Jurkat, Clone E6-1 (cell line): ENCODE results near the gene ZNF253. TPM values are rescaled to one million over a fixed set of nuclear protein-coding genes. Genes with fewer than 3 reads are reported as not detected.
"Not testable (repeated sequence)": the region's sequence is repeated elsewhere in the genome, so short reads cannot be mapped to it uniquely, and the experiment has no call there.

ENCODE experiments used
- DNase-seq: peaks from one replicate; pipeline ENCODE4 v3.0.0-alpha.2; 2011; ENCODE audit warnings: low read depth, low spot score
- H3K4me3 ChIP-seq: 2 replicates; pipeline ENCODE4 v1.5.1; 2011; ENCODE audit warnings: mild to moderate bottlenecking, low read length, control low read depth, moderate library complexity
- polyA plus RNA-seq: library from polyadenylated mRNA; unstranded; fragments of >200 nt; gene quantifications from one replicate; pipeline ENCODE4 v1.2.1, GENCODE V29; 2012; ENCODE audit warnings: missing spikeins; ENCODE audit not compliant: insufficient read length, insufficient read depth

Gene ZNF253
- not detected for polyA plus RNA-seq

DNA sequence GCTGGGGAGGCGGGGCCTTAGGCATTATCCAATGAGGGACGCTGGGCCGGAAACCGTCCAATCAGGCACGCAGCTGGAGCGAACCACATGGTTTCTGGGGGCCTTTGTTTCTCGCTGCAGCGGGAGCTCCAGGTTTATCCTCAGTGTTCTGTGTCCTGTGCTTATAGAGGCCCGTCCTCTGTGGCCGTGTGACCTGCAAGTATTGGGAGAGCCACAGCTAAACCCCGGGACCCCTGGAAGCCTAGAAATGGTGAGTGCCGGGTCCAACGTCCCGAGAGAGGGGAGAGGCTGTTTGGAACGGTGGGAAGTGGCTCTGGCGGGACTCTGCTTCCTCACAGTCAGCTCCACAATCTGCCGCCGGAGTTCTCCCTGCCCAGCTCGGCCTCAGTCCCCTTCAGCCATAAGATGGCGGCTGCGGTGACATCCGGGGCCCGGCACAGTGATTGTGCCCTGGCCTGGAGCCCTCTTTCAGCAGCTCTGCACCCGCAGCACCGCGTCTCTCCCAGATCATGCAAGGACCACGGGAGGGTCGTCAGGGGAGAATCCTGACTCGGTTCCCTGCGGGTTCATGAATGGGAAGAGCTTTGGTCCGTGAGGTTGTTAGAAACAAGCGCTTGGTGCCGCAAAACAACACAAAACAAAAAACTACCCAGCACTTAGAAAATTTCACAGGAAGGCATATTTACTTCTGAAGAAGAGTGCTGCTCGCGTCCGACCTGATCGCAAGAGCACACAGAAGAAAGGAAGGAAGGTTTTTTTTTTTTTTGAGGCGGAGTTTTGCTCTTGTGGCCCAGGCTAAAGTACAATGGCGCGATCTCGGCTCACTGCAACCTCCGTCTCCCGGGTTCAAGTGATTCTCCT is at the start of gene ZNF253:
TSS of gene ZNF253 (plus strand) at position 133 of the 861 bp plus-strand sequence. CDS start at position 248, 115 bp downstream.
- no peak within 1 kb of the TSS for H3K4me3 ChIP-seq
- no peak for DNase-seq

DNA sequence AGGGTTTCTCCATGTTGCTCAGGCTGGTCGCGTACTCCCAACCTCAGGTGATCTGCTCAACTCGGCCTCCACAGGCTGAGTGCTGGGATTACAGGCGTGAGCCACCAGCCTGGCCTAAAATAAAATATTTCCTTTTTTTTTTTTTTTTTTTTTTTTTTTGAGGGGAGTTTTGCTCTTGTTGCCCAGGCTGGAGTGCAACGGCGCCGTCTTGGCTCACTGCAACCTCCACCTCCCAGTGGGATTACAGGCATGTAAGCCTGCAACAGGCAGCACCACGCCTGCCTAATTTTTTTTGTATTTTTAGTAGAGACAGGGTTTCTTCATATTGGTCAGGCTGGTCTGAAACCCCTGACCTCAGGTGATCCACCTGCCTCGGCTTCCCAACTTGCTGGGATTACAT is 49.0 kb upstream of the ZNF253 start:
- no peak overlapping the region for H3K4me3 ChIP-seq
- DNase-seq: no peak

DNA sequence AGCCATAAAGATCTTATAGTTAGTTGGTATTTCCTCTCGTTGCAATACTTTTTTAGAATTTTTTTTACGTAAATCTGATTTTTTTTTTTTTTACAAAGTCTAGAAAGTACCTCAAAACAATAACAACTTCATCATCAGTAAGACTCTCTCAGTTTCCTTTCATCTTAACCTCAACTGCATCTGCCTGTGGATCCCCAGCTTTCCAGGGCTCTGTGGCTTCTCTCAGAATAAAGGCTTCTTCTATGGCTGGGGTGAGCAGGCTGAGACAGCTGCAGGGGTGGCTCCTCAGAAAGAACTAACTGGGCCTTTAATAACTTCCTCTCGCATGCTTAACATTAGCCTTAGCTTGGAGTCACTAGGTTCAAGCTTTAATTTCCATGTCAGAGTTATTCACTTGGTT is 48.3 kb upstream of the ZNF253 start:
- H3K4me3 ChIP-seq: no peak overlapping the region
- DNase-seq: peak; percentile 56

DNA sequence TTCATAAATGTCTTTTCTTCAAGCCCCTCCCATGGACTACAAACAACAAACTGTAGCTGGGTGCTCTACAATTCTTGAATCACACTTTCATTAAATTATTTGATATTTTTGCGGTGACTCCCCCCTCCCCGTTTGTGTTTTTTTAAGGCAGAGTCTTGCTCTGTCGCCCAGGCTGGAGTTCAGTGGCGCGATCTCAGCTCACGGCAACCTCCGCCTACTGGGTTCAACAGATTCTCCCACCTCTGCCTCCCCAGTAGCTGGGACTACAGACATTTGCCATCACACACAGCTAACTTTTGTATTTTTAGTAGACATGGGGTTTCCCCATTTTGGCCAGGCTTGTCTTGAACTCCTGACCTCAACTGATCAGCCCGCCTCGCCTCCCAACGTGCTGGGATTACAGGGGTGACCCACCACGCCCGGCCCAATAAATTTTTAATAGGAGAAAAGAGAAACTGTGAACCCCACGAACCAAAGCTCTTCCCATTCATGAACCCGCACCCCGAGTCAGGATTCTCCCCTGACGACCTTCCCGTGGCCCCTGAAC is 44.8 kb upstream of the ZNF253 start:
- DNase-seq: no peak
- H3K4me3 ChIP-seq: no peak overlapping the region

DNA sequence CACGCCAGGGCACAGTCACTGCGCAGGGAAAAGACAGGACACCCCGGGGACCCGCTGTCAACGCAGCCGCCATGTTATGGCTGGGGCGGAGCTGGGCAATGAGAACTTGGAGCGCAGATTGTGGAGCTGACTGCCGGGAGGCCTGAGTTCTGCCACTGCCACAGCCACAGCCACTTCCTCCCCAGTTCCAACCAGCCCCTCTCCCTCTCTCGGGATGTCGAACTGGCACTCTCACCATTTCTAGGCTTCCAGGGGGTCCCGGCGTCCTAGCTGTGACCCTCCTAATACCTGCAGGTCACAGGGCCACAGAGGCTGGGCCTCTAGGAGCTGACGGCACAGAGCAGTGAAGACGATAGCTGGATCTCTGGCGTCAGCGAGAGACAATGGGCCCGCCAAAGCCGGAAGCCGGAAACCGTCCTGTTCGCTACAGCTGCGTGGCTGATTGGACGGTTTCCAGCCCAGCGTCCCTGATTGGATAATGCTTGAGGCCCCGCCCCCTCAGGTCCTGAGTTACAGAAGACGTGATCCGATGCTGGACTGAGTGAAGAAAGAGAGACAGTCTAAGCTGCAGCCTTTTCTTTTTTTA is 44.2 kb upstream of the ZNF253 start, which contains the start of gene ZNF506:
TSS of gene ZNF506 (minus strand) at position 385 of the 586 bp plus-strand sequence. CDS start at position 238, 147 bp downstream.
- DNase-seq: no peak
- H3K4me3 ChIP-seq: no peak within 1 kb of the TSS

DNA sequence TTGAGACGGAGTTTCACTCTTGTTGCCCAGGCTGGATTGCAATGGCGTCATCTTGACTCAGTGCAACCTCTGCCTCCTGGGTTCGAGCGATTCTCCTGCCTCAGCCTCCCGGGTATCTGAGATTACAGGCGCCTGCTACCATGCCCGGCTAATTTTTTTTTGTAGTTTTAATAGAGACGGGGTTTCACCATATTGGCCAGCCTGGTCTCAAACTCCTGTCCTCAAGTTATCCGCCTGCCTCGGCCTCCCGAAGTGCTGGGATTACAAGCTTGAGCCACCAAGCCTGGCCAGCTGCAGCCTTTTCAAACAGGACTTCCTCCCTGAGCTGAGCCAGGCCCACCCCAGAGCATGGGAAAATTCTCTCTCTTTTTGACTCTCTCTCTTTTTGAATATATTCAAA is 43.7 kb upstream of the ZNF253 start:
- not testable (repeated sequence) for DNase-seq, H3K4me3 ChIP-seq

DNA sequence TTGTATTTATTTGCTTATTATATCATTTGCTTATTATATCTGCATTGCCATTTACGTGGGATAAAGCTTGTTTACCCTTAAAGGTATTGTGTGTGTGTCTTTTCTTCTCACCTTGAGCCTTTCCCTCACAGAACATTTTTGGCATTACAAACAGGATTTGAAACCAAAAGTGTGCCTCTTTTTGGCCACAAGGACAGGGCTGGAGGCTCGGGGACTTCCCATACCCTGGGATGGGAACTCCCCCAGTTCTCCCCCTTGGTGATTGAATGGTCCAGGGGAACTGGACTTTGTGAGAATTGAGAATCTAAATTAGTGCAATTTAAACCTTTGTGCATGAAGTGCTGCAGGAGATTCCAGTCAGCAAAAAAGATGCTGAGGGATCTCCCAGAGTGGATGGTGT is 41.8 kb upstream of the ZNF253 start:
- no peak for DNase-seq
- H3K4me3 ChIP-seq: no peak overlapping the region

DNA sequence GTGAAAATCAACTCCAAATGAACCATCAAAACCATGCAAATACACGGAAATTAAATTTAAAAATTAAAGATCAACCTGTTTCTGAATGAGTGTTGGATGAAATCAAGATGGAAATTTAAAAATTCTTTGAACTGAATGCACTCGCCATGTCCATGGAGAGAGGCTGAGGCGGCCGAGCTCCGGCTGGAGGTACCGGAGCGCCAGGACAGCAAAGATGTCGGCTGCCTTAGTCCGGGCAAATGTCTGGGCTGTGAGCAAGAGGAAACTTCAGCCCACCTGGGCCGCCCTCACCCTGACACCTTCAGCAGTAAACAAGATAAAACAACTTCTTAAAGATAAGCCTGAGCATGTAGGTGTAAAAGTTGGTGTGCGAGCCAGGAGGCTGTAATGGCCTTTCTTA is 38.8 kb upstream of the ZNF253 start:
- H3K4me3 ChIP-seq: no peak overlapping the region
- no peak for DNase-seq

DNA sequence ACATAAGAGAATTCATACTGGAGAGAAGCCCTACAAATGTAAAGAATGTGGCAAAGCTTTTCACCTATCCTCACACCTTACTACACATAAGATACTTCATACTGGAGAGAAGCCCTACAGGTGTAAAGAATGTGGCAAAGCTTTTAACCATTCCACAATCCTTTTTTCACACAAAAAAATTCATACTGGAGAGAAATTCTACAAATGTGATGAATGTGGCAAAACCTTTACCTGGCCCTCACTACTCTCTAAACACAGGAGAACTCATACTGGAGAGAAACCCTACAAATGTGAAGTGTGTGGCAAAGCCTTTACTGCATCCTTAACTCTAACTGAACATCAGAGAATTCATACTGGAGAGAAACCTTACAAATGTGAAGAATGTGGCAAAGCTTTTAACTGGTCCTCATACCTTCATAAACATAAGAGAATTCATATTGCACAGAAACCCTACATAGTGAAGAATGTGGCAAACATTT is 30.1 kb upstream of the ZNF253 start:
- no peak overlapping the region for H3K4me3 ChIP-seq
- DNase-seq: no peak

DNA sequence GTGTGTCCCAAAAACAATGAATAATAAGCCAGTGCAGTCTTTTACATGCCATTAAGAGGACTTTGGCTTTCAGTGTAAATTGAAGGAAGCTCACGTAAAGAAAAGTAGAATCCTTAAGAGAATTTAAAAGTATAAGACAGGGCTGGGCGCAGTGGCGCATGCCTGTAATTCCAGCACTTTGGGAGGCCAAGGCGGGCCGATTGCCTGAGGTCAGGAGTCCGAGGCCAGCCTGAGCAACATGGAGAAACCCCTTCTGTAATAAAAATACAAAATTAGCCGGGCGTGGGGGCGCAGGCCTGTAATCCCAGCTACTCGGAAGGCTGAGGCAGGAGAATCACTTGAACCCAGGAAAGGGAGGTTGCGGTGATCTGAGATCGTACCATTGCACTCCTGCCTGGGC is 17.9 kb upstream of the ZNF253 start:
- no peak for DNase-seq
- no peak overlapping the region for H3K4me3 ChIP-seq

DNA sequence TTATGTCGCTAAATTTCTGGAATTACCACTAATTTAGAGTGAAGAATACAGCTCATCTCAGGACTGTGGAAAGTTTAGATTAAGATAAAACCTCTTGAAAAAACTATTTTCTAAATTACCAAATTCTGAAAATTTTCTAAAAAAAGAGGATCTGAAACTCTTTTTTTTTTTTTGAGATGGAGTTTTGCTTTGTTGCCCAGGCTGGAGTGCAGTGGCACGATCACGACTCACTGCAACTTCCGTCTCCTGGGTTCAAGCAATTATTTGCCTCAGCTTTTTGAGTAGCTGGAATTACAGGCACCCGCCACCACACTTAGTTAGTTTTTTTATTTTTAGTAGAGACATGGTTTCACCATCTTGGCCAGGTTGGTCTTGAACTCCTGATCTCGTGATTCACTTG is 16.6 kb upstream of the ZNF253 start:
- H3K4me3 ChIP-seq: no peak overlapping the region
- DNase-seq: no peak

DNA sequence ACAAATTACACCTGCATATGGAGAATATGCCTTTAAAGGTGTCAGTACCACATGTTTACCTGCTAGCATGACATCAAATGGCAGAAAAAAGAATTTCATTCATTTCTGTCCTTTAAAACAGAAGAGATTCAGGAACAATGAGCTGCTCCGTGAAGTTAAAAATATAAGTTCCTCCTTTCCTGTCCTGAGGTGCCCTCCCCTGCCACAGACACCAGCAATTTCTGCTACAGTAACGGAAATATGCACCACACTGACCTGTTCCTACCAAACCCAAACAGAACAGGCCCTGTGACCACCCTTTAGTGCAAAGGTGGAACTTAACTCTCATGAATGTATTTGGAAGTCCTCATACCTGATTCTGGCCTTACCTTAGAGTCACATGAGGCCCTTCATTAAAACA is 13.9 kb upstream of the ZNF253 start:
- not testable (repeated sequence) for H3K4me3 ChIP-seq, DNase-seq

DNA sequence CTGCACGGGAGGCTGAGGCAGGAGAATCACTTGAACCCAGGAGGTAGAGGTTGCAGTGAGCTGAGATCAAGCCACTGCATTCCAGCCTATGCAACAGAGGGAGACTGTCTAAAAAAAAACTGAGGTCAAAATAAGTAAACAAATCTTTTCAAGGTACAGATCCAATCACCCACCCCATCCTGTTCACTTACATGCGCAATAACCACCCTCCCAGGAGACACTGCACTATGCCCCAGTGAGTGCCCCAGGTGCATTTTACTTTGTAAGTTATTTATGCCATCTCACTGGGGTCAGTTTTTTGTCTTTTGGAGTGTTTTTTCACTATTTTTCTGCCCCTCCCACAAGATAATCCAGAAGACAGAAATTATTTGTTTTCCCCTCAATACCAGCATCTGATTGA is 6.9 kb upstream of the ZNF253 start:
- DNase-seq: no peak
- H3K4me3 ChIP-seq: no peak overlapping the region

DNA sequence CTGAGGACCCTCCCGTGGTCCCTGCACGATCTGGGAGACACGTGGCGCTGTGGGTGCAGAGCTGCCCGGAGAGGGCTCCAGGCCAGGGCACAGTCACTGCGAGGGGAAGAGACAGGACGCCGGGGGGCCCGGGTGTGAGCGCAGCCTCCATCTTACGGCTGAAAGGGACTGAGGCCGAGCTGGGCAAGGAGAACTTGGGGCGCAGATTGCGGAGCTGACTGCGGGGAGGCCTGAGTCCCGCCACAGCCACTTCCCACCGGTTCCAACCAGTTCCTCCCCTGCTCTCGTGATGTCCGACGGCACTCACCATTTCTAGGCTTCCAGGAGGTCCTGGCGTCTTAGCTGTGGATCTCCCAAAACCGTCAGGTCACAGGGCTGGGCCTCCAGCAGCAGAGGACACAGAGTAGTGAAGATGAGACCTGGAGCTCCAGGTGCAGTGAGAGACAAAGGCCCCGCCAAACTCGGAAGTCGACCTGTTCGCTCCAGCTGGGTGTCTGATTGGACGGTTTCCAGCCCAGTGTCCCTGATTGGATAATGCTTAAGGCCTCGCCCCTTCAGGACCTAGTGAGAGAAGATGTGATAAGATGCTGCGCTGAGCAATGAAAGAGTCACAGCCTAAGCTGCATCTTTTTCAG is 4.8 kb upstream of the ZNF253 start:
- DNase-seq: no peak
- H3K4me3 ChIP-seq: no peak overlapping the region

DNA sequence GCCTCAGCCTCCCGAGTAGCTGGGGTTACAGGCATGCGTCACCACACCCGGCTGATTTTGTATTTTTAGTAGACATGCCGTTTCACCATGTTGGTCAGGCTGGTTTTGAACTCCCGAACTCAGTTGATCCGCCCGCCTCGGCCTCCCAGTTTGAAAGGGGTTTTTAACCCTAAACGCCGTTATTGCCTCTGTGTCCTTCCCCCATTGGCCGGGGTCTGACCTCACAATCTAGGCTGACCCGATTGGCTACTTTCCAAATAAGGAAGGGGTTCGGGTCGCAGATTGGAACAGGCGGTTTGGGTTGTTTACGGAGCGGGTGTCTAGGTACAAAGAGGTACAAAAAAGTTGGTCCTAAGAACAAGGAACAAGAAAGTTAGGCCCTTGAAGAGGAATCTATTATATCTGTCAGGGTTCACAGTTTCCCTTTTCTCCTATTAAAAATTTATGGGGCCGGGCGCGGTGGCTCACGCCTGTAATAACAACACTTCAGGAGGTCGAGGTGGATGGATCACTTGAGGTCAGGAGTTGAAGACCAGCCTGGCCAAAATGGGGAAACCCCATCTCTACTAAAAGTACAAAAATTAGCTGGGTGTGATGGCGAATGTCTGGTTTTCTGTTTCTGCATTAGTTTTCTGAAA is 1.0 kb downstream of the ZNF253 start:
- DNase-seq: no peak
- H3K4me3 ChIP-seq: no peak overlapping the region

DNA sequence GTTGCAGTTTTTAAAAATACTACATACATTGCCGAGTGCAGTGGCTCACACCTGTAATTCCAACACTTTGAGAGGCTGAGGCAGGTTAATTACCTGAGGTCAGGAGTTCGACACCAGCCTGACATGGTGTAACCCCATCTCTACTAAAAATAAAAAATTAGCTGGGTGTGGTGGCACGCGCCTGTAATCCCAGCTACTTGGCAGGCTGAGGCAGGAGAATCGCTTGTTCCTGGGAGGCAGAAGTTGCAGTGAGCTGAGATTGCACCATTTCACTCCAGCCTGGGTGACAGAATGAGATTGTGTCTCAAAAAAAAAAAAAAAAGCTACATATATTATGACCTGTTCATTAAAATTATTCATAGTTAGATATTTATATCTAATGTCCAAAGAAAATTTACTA is 4.4 kb downstream of the ZNF253 start:
- DNase-seq, H3K4me3 ChIP-seq: not testable (repeated sequence)

DNA sequence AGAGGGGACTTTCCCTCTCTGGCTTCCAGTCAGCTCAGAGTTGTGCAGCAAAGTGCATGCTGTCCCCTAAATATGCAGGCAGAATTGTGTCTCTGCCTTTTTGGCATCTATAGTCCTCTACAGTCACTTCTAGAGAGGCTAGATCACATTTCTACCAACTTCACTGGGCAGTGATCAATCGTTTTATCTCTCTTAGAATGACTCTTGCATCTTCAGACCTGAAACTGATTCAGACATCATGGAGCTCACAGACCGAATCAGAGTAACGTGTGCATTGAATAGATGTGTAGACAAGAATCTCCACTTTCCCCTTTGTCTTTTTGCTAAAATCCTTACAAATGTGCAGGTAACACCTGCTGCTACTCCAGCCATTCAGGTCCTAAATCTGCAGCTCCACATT is 6.2 kb downstream of the ZNF253 start:
- no peak overlapping the region for H3K4me3 ChIP-seq
- DNase-seq: no peak

DNA sequence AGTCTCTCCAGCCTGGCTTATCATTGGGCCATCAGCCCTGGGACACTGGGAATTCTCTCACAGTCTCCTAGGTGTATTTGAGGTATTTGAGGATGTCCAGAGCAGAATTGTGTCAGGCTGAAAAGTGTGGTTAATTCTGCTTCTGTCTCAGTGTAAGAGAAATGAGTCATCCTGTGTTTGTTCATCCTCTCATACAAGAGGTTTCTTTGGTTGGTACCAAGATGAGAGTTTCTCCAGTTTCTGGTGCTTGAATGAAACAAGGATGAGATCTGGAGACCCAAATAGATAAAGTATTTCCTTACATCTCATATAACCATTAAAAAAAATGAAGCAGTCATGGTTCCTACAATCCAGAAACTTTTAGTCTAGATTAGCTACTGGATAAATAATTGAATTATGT is 7.7 kb downstream of the ZNF253 start:
- DNase-seq: no peak
- no peak overlapping the region for H3K4me3 ChIP-seq

DNA sequence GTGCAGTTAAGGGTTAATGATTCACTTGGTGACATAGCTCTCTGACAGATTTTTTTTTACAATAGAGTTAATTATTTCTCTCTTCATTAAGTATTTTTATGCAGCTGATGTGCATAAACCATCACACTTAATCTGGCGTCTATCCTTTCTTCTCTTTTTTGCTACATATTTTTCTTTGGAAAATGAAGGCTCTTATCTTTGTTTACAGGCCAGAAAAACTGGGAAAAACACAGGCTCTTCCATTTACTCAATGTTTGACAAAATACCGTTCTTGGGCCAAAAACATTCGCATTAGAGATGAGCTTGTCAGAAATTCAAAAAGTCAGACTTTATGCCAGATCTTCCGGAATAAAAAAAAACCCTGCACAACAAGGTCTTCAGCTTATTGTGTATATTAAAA is 12.0 kb downstream of the ZNF253 start:
- H3K4me3 ChIP-seq: no peak overlapping the region
- no peak for DNase-seq
